ENCODE measurements around the gene F8A2.

DNA sequence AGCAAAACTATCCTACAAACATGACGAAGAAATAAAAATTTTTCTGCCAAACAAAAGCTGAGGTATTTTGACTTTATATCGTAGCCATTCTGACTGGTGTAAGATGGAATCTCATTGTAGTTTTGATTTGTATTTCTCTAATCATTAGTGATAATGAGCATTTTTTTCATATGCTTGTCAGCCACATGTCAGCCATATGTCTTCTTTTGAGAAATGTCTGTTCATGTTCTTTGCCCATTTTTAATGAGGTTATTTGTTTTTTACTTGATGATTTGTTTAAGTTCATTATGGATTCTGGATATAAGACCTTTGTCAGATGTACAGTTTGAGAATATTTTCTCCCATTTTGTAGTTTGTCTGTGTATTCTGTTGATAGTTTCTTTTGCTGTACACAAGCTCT, 24.5 kb downstream of the F8A2 start:
- TF ChIP-seq EZH2 (IDR thresholded peaks at IDR 0.05) (no peak), POLR2AphosphoS5 (IDR thresholded peaks at IDR 0.05; ENCODE audit: borderline replicate concordance, low read depth, low read length) (no peak), FOXP2 (optimal IDR thresholded peaks at IDR 0.05; ENCODE audit: control extremely low read depth, extremely low read length, insufficient read depth) (no peak)
